ENCODE data around the gene PELI1. TPM values are rescaled to one million over a fixed set of nuclear protein-coding genes. Genes with fewer than 3 reads are reported as not detected.

PELI1 gene
- total RNA-seq, 1 donor from 2014 or later = 60.4 TPM

GRCh38 chr2:64141674-64142405 is 2.4 kb downstream of the PELI1 start:
- TF ChIP-seq POLR2AphosphoS5 (IDR thresholded peaks at IDR 0.05; ENCODE audit: insufficient read depth in 1 of 2, low read depth in 1 of 2) (no peak), CTCF (IDR thresholded peaks at IDR 0.05) (no peak), POLR2A (IDR thresholded peaks at IDR 0.05) (no peak)
- no peaks in the 10 kb centered on the region for H3K27me3 ChIP-seq
- peaks cover 51% of the 10 kb centered on the region for H3K4me1 ChIP-seq
- intact Hi-C loops (cut with DNase I) = no loop called here
- DNase-seq (ENCODE audit: extremely low spot score in 2 of 2) = no peak
- peak overlapping the region; percentile 31 to 92 for H3K4me3 ChIP-seq
- H3K36me3 ChIP-seq = no peaks in the 10 kb centered on the region
- H3K27ac ChIP-seq = peak overlapping the region; percentile 99
- no peaks in the 10 kb centered on the region for H3K9me3 ChIP-seq

- TF ChIP-seq POLR2AphosphoS5 (IDR thresholded peaks at IDR 0.05; ENCODE audit: insufficient read depth in 1 of 2, low read depth in 1 of 2) = no peak
- TF ChIP-seq CTCF (IDR thresholded peaks at IDR 0.05) = no peak
- TF ChIP-seq POLR2A (IDR thresholded peaks at IDR 0.05) = no peak
- intact Hi-C loops (cut with DNase I) = no loop called here
- Histone ChIP-seq H3K4me1 (peaks cover 60% of the 10 kb centered on the region), H3K36me3 (no peaks in the 10 kb centered on the region), H3K4me3 (peak overlapping the region in 1 of 2 donors; percentile 92), H3K27me3 (no peaks in the 10 kb centered on the region), H3K27ac (peak overlapping the region; percentile 99), H3K9me3 (no peaks in the 10 kb centered on the region)
- DNase-seq (ENCODE audit: extremely low spot score in 2 of 2) = no peak
Measured at GRCh38 chr2:64140665-64141200, 3.5 kb downstream of the PELI1 start.

- no peak for DNase-seq (ENCODE audit: extremely low spot score in 2 of 2)
- peaks cover 68% of the 10 kb centered on the region for H3K4me1 ChIP-seq
- no peaks in the 10 kb centered on the region for H3K36me3 ChIP-seq
- TF ChIP-seq POLR2AphosphoS5 (IDR thresholded peaks at IDR 0.05; ENCODE audit: insufficient read depth in 1 of 2, low read depth in 1 of 2) = no peak
- no peak for TF ChIP-seq CTCF (IDR thresholded peaks at IDR 0.05)
- TF ChIP-seq POLR2A (IDR thresholded peaks at IDR 0.05) = no peak
- no peaks in the 10 kb centered on the region for H3K9me3 ChIP-seq
- intact Hi-C loops (cut with DNase I) = no loop called here
- peak overlapping the region in 1 of 2 donors; percentile 2 for H3K4me3 ChIP-seq
- peak overlapping the region; percentile 53 for H3K27ac ChIP-seq
- no peaks in the 10 kb centered on the region for H3K27me3 ChIP-seq
Measured at GRCh38 chr2:64139956-64140355, 4.3 kb downstream of the PELI1 start.

- no peak for DNase-seq (ENCODE audit: extremely low spot score in 2 of 2)
- H3K27me3 ChIP-seq = no peaks in the 10 kb centered on the region
- H3K36me3 ChIP-seq = no peaks in the 10 kb centered on the region
- intact Hi-C loops (cut with DNase I) = no loop called here
- no peak for TF ChIP-seq CTCF (IDR thresholded peaks at IDR 0.05)
- peak in 1 of 2 donors; percentile 62 for TF ChIP-seq POLR2AphosphoS5 (IDR thresholded peaks at IDR 0.05; ENCODE audit: insufficient read depth in 1 of 2, low read depth in 1 of 2)
- no peak for TF ChIP-seq POLR2A (IDR thresholded peaks at IDR 0.05)
- H3K9me3 ChIP-seq = no peaks in the 10 kb centered on the region
- H3K27ac ChIP-seq = peak overlapping the region; percentile 53
- peaks cover 88% of the 10 kb centered on the region for H3K4me1 ChIP-seq
- H3K4me3 ChIP-seq = no peak overlapping the region
Measured at GRCh38 chr2:64137996-64138395, 6.2 kb downstream of the PELI1 start.

- H3K27me3 ChIP-seq = no peaks in the 10 kb centered on the region
- H3K27ac ChIP-seq = peak overlapping the region; percentile 53
- no peaks in the 10 kb centered on the region for H3K9me3 ChIP-seq
- TF ChIP-seq POLR2AphosphoS5 (IDR thresholded peaks at IDR 0.05; ENCODE audit: insufficient read depth in 1 of 2, low read depth in 1 of 2) (no peak), POLR2A (IDR thresholded peaks at IDR 0.05) (no peak), CTCF (IDR thresholded peaks at IDR 0.05) (no peak)
- H3K36me3 ChIP-seq = no peaks in the 10 kb centered on the region
- no peak overlapping the region for H3K4me3 ChIP-seq
- no peak for DNase-seq (ENCODE audit: extremely low spot score in 2 of 2)
- peaks cover 92% of the 10 kb centered on the region for H3K4me1 ChIP-seq
- intact Hi-C loops (cut with DNase I) = no loop called here
Measured at GRCh38 chr2:64137567-64137966, 6.7 kb downstream of the PELI1 start.

Measured in vagina (tissue), 2 donors.